ENCODE data around the gene SNRNP25.
"Not testable (repeated sequence)": the region's sequence is repeated elsewhere in the genome, so short reads cannot be mapped to it uniquely, and the experiment has no call there.

The SNRNP25 gene

DNA sequence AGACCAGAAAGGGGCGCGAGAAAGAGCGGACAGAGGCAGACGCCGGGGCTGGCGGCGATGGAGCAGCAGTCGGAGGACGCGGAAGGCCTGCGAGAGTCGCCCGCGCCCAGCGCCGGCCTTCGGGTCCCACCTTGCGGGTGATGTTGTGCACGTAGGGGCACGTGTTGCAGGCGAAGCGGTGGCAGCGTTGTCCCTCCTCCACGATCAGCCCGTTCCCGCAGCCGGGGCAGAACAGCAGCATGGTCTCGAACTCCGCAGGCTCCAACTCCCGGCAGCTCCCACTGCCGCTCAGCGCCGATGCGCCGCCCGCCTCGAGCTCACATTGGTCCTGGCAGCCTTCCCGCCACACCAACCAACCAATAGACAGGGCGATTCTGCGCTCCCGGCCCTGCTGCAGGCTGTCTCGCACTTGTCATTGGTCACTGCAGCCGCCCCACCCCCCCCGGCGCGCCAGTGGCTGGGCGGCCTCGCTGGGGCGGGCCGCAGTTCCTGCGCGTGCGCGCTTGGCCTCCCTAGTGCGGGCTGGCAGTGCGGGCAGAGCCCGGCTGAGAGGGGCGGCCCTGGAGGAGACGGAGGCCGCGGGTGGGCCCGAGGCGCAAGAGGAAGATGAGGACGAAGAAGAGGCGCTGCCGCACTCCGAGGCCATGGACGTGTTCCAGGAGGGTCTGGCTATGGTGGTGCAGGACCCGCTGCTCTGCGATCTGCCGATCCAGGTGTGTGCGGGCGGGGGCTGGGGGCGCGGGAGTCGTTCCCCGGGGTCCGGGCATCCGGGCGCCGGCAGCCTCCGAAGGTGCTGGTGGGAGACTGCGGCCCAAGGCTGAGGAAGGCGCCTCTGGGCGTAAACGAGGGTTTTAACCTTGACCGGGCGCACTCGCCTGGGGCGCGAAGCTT, at the start of gene SNRNP25, which contains the start of gene POLR3K:
SNRNP25 (plus strand) TSS at position 483 of the 891 bp plus-strand sequence; CDS start at position 672, 189 bp downstream.
POLR3K (minus strand) TSS at position 263 of the 891 bp plus-strand sequence; CDS start at position 241, 22 bp downstream.
- DNase-seq: peak; percentile 98

DNA sequence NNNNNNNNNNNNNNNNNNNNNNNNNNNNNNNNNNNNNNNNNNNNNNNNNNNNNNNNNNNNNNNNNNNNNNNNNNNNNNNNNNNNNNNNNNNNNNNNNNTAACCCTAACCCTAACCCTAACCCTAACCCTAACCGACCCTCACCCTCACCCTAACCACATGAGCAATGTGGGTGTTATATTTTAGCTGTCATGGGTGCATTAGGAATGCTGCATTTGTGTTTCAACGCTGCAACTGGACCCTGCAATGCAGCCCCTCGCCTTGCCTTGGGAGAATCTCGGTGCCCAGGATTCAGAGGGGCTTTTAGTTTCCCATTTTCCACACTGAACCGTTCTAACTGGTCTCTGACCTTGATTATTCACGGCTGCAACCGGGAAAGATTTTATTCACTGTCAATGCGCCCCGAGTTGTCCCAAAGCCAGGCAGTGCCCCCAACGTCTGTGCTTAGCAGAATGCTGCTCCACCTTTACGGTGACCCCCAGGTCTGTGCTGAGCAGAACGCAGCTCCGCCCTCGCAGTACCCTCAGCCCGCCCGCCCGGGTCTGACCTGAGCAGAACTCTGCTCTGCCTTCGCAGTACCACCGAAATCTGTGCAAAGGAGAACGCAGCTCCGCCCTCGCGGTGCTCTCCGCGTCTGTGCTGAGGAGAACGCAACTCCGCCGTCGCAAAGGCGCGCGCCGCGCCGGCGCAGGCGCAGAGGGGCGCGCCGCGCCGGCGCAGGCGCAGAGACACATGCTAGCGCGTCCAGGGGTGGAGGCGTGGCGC, 43.5 kb upstream of the SNRNP25 start:
- peak; percentile 15 for DNase-seq

DNA sequence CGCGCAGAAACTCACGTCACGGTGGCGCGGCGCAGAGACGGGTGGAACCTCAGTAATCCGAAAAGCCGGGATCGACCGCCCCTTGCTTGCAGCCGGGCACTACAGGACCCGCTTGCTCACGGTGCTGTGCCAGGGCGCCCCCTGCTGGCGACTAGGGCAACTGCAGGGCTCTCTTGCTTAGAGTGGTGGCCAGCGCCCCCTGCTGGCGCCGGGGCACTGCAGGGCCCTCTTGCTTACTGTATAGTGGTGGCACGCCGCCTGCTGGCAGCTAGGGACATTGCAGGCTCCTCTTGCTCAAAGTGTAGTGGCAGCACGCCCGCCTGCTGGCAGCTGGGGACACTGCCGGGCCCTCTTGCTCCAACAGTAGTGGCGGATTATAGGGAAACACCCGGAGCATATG, 42.9 kb upstream of the SNRNP25 start:
- DNase-seq: peak; percentile 87

DNA sequence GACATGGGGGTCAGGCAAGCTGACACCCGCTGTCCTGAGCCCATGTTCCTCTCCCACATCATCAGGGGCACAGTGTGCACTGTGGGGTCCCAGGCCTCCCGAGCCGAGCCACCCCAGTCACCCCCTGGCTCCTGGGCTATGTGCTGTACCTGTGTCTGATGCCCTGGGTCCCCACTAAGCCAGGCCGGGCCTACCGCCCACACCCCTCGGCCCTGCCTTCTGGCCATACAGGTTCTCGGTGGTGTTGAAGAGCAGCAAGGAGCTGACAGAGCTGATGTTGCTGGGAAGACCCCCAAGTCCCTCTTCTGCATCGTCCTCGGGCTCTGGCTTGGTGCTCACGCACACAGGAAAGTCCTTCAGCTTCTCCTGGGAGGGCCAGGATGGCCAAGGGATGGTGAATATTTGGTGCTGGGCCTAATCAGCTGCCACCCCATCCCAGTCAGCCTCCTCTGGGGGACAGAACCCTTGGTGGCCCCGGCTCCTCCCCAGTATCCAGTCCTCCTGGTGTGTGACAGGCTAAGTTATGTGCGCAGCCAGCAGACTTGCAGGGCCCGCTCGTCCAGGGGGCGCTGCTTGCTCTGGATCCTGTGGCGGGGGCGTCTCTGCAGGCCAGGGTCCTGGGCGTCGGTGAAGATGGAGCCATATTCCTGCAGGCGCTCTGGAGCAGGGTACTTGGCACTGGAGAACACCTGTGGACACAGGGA, 36.4 kb upstream of the SNRNP25 start:
- DNase-seq: not testable (repeated sequence)

DNA sequence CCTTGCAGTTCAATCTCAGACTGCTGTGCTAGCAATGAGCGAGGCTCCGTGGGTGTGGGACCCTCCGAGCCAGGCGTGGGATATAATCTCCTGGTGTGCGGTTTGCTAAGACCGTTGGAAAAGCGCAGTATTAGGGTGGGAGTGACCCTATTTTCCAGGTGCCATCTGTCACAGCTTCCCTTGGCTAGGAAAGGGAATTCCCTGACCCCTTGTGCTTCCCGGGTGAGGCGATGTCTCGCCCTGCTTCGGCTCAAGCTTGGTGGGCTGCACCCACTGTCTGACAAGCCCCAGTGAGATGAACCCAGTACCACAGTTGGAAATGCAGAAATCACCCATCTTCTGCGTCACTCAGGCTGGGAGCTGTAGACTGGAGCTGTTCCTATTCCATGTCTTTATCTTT, 32.7 kb upstream of the SNRNP25 start:
- DNase-seq: not testable (repeated sequence)

DNA sequence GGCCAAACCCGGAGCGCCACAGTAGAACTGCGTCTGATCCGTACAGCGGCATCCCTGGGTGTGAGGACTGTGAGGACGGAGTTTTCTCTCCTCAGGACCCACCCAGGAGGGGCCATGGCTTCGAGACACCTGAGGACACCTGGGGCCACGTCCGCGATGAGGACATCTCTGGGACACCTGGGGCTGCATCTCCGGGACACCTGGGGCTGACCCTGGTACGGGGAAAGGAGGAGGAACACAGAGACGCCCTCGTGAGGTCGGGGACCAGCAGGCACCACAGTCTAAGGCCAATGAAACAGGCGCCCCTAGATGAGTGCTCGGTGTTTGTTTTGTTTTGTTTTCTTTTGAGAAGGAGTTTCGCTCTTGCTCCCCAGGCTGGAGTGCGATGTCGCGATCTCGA, 29.5 kb upstream of the SNRNP25 start:
- not testable (repeated sequence) for DNase-seq

DNA sequence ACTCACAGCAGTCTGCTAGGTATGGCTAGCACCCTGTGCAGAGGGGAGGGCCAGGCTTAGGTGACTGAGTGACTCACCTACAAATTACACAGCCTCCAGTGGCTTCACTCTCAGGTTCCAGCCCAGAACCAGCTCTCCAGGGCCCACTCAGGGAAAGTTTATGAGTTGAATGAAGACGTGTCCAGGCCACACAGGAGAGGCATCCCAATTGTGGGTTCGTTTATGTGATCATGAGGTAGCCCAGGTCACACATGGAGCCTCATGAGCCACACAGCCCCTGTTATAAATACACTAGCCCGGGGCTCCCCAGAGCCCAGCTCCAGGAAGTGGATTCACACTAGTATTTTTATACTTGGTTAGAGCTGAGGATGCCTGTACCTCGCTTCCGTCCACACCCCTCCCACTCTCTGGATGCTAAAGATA, 27.7 kb upstream of the SNRNP25 start:
- not testable (repeated sequence) for DNase-seq

DNA sequence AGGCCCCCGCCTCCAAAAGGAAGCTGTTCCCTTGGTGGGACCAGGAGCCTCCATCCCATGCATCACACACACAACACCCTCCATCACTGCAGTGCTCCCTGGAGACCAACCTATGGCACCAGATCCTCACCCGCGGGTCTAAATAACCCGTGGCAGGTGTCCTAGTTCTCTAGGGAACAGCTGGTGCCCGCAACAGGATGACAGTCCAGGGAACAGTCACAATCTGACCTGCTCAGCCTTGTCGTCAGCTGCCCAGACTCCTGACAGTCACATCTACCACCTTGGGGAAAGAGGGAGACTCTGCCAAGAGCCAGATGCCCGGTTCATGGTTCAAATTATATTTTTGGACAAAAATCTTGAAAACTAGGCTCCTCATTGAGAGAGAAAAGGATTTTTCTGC, 23.0 kb upstream of the SNRNP25 start:
- DNase-seq: not testable (repeated sequence)

DNA sequence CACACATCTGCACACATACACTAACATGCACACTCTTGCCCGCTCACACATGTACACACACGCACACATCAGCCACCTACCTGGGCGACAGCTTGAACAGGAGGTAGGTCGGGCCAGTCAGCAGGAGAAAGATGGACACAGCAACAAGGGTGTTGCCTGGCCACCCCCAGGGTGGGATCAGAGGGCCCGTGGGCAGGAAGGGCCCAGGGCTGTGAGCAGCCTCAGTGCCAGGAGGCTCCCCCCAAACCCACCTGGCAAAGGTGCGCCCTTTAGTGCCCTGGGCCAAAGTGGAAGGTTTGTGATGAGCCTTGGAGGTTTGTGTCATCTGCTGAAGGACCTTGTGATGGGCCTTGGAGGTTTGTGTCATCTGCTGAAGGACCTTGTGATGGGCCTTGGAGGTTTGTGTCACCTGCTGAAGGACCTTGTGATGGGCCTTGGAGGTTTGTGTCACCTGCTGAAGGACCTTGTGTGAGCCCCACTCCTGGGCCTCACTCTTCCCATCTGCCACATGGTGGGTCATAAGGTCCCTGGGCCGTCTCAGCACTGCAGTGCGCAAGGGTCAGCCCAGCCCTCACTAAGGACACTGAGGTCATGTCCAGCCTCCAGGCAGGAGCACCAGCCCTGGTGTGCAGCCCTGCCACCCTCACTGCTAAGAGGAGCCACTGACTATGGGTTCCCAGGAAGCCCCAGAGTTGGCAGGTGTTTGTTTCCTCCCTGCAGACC, 20.3 kb upstream of the SNRNP25 start:
- DNase-seq: not testable (repeated sequence)

DNA sequence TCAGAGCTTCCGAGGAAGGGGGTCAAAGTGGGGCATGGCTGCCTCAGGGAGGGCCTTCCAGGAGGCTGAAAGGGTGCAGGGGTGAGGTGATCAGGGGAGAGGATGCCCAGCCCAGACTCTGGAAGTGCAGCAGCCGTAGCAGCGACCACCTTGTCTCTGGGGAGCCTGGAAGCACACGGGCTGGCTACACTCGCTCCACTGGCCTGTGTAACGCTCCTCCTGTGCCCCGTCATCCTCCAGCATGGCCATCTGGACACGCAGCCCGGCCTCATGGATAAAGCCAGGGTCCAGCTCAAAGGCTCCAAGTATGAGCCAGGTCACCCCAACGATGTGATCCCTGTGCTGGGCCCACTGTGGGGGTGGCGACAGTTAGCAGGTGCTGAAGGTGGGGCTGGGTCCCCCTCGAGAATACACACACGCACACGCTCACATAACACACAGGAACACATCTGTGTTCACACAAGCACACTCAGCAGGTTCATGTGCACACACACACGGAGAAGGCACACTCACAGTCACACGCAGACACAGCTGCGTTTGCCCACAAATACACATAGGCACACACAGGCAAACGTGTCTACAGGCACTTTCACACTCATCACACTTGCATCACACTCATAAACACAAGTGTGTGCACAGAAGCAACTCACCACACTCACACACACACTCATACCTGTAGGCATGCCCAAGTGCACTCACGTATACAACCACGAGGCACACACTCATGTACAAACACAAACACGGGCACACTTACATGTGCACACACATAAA, 19.6 kb upstream of the SNRNP25 start:
- no peak for DNase-seq

DNA sequence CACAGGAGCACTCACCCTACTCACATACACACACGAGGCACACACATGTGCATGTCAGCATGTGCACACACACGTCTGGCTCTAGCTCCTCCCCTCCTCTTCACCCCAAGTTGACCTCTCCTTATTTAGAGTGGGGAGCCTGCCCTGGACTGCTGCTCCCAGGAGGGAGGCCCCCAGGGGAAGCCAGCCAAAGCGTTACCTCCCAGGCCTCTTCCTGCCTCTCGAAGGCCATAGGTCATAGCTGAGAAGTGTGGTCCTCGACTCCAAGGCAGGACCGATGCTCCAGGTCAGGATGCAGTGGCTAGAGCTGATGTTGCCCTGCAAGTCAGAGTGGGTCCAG, 19.0 kb upstream of the SNRNP25 start:
- DNase-seq: no peak

DNA sequence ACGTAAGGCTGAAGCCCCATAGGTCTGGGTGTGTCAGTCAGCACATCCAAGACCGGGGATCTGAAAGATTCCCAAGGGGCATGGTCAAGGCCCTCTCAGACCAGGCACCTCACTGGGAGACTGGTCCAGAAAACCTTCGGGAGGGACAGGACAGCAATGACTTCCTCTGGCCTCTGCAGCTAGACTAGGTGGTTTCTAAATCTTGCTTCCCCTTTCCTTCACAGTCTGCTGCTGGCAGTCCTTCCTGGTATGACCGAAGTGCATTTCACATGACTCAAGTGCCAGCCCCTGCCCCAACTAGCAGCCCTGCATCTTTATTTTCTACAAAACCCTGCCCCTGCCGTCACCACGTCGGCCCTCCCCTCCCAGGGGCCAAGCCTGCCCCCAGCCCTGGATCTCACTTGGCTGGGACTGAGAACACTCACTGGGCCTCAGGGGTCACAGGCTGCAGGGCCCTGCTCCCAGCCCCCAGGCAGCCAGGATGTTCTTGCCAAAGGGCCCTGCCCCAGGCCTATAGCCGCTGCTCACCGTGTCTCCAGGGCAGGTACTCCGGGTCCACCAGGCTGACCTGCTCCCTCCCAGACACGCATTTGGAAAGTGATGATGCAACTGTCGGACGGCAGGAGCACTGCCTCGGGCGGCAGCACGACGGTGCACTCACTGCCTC, 18.5 kb upstream of the SNRNP25 start:
- no peak for DNase-seq

DNA sequence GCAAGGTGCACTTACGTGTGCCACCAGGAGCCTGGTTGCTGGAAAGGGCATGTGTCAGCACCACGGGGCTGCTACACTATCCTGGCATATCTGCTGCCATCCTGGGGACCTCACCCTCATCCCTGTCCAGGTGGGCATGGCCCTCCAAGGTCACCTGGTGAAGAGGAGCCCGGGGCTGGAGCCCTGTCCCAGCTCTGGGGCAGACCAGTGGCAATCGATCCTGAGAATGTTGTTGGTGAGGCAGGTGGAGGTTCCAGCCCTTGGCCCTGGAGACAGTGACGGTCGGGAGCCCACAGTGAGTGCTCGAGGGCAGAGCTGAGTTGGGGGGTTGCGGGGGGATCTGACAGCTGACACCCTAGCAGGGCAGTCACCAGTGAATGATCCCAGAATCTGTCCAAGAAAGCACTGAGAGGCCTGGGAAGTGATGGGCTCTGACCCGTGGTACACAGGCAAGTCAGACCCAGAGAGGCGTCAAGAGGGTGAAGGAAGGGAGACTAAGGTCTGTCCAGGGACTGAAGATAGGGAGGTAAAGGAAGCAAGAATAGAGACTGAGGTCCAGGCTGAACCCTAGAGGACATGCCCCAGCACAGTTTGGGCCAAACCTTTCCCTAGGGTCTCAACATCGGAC, 17.8 kb upstream of the SNRNP25 start:
- no peak for DNase-seq

DNA sequence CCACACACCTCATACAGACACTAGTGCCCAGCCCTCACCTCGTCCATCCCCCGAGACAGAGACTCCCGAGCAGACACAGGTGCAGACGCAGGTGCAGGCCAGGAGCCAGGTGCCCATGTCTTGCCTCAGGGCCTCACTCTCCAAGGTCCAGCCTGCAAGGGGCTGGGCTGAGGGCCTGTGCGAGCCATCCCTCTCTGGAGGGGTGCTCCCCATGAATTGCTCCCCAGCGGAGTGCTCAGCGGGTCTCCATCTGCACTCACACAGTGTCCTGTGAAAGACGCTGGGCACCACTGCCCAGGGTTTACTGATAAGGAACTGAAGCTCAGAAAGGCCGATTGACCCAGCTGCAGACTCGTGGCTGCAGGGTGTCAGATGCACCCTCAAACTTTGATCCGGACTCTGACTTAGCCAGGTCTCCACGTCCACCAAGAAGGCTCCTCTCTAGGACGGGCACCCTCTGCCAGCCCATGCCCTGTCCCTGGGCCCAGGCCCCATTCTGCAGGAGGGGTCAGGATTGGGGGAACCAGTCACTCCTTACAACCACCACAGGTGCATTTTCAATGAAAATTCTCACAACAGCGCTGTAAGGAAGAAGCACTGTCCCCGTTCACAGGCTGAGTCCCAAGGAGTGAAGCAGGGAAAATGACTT, 17.2 kb upstream of the SNRNP25 start:
- DNase-seq: no peak

DNA sequence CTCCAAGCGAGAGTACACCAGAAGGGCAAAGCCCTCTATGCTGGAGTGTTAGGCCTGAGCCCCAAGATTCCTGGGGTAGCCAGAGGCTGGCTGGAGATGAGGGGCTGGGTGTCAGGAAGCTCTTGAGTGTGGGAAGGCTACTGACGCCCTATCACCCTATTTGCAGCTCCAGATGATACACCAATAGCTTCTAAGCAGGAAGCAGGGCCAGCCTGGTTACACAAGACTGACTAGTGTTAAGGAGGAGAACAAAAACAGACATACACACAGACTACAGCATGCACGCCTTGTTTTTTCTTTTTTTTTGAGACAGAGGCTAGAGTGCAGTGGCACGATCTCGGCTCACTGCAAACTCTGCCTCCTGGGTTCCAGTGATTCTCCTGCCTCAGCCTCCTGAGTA, 16.1 kb upstream of the SNRNP25 start:
- DNase-seq: no peak

DNA sequence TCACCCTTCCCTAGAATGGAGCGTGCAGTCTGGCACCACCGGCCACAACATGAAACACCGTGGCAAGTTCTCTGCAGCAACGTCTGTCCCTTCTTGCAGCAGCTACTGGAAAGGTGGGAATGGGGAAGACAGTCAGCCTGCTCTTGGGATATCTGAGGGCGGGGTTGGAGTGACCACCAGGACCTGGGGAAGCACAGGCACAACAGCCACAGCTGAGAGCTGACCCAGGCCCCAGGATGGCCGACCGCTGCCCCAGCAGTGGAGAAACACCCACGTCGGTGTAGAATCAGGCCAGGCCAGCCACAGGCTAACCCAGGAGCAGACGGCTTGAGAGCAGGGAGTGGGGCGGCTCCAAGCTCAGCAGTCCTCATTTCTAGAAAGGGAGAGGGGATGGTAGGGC, 15.4 kb upstream of the SNRNP25 start:
- DNase-seq: not testable (repeated sequence)

DNA sequence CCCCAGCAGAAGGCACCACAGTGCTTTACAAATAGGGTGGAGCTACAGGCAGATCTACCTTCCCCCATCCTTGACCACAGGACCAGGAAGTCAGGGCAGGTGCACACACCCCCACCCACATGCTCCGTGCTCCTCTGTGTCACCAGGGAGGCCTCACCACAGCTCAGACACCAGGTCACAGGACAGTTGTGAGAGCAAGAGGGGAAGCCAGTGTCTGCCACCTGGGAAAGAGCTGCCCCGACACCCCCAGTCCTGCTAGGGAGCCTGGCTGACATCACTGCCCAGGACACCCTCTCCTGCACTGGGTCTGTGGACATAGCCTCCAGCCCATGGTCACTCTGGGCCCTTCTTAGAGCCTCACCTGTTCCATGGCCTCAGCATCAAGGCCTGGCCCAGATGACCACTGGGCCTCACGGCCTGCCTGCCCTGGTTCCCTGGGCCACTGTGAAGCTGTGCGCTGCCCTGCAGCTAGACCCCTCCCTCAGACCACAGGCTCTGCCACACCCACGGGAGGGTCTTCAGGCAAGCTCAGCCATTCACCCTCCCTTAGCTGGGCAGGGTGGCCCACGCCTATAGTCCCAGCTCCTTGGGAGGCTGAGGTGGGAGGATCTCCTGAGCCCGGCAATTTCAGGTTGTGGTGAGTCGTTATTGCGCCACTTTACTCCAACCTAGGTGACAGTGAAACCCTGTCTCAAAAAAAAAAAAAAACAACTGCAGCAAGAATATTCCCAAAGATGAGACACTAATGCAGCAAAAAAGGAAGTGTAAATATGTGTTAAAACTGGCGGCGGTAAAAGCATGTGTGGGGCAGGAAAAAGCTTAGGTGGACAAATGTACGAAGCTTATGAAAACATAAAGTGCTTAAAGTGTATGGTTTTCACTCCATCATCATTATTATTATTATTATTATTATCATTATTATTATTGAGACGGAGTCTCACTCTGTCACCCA, 14.4 kb upstream of the SNRNP25 start:
- DNase-seq: peak; percentile 27

DNA sequence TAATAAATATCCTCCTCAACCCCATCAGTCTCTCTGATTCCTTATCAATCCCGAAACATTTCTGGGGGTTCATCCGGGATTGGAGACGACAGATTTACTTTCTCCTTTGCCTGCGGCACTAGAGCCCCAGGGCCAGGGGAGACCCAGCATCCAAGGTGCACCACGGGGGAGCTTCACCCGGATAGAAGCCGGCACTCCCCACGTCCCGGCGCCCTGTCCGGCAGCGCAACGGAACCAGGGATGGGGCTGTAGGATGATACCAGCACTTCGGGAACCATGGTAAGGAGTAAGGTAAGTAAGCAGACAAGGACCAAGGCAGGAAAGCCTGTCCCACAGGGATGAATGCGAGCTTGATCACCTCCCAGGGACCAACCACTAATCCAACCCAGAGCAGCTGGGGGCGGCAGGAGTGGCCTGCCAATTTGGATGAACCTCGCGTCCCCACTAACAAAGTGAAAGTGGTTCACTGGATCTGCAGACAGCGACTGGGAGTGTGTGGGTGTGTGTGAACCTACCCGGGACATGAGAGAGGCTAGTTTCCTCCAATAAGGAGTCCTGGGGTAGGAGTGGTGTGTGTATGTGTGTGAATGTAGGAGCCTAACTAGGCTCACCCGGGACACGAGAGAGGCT, 12.1 kb upstream of the SNRNP25 start:
- no peak for DNase-seq
